Fibroblast of skin of left quadriceps (primary cell): Measurements from ENCODE around the gene SNTA1.
"Not testable (repeated sequence)": the region's sequence is repeated elsewhere in the genome, so short reads cannot be mapped to it uniquely, and the experiment has no call there.

Experiments
- DNase-seq, 2 experiments: peaks; one replicate each; pipeline ENCODE4 v3.0.0-alpha.2; 2013; ENCODE audit warnings: low read depth in 2 of 2

SNTA1 gene

DNA sequence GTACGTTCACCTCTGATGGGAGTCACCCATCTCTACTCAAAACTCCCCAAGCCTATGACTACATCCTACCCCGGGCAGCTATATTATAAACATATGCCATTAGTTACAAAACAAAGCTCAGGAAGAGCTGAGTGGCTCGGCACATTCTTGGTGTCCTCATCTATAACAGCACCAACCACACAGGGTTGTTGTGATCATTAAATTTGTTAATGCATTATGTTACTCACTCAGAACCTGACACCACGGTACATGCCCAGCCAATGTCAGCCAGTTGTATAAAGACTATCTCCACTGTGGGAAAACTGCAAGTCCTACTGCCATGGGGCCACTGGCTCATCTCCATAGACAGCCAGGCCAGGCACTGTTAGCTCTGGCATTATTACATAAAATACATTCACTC is 50.0 kb downstream of the SNTA1 start:
- DNase-seq: peak; percentile 33 to 34

DNA sequence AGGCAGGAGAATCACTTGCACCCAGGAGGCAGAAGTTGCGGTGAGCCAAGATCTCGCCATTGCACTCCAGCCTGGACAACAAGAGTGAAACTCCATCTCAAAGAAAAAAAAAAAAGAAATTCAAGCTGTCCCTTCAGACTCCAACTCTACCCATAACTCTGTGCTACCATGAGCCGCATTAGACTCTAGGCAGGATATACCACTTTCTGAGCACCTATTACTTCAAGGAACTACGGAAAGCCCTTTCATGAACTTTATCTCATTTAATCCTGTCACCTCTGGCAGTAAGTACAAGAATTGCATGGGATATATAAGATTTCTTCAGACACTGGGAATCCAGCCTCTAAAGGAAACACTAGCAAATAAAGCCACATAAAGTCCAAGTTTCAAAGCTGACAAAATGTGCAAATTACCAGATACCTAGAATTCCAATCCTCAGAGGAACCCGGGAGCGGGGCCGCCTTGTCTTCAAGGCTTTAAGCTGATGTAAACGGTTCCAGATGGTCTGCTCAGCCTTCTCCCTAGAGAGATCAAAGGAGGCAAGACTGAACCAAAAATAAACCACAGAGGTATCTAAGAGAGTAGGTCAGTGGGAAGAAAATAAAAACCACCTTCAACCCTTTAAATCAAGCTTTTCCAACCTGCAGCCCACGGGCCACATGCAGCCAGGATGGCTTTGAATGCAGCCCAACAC is 51.7 kb downstream of the SNTA1 start:
- DNase-seq: peak; percentile 95 to 96

DNA sequence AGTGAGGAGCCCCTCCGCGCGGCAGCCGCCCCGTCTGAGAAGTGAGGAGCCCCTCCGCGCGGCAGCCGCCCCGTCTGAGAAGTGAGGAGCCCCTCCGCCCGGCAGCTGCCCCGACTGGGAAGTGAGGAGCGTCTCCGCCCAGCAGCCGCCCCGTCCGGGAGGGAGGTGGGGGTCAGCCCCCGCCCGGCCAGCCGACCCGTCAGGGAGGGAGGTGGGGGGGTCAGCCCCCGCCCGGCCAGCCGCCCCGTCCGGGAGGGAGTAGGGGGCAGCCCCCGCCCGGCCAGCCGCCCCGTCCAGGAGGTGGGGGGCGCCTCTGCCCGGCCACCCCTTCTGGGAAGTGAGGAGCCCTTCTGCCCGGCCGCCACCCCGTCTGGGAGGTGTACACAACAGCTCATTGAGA is 54.2 kb downstream of the SNTA1 start:
- DNase-seq: not testable (repeated sequence)

DNA sequence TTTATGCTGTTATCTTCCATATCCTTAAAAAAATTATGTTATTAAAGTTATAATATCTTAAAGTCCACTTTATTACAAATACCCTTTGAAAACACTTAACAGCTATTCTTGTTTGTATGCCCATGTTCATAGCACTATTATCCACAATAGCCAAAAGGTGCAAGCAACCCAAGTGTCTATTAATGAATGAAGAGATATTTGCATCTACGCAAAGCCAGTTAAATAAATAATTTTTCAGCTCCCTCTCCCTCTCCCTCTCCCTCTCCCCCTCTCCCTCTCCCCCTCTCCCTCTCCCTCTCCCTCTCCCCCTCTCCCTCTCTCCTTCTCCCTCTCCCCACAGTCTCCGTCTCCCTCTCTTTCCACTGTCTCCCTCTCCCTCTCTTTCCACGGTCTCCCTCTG is 55.3 kb downstream of the SNTA1 start:
- DNase-seq: no peak

DNA sequence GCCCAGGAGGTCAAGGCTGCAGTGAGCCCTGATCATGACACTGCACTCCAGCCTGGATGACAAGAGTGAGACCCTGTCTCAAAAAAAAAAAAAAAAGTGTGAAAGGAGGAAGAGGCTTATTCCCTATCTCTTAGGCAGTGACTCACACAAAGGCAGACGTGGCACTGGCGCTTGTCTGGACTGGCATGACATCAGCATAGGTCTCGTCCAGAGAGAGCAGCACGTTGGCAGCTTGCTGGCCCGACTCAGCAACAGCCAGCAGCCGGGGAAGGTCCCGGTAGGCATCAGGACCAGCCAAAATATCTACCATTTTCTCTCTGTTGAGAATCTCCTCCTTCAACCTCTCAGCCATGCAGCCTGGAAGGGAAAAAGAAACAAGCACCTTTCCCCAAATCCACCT is 56.4 kb downstream of the SNTA1 start:
- DNase-seq: no peak

DNA sequence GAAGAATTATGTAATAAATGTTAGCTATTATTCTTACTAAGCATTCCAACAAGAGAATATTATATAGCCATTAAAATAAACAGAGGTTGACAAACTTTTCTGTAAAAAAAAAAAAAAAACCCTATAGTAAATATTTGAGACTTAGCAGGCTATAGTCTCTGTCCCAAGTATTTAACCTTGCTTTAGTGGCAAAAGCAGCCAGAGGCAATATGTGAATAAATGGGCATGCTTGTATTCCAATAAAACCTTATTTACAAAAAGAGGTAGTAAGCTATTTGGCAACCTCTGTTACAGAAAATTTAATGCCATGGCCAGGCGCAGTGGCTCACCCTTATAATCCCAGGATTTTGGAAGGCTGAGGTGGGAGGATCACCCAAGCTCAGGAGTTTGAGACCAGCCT is 56.9 kb downstream of the SNTA1 start:
- no peak for DNase-seq

DNA sequence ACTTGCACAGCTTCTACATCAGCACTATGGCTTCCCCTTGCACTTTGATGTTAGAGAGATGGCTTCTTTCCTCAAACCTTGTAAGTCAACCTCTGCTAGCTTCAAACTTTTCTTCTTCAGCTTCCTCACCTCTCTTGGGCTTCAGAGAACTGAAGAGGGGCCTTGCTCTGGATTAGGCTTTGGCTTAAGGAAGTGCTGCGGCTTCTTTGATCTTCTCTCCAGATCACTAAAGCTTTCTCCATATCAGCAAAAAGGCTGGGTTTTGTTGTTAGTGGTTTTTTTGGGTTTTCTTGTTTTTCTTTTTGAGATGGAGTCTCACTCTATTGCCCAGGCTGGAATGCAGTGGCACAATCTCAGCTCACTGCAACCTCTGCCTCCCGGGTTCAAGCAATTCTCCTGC is 66.2 kb downstream of the SNTA1 start:
- DNase-seq: no peak

DNA sequence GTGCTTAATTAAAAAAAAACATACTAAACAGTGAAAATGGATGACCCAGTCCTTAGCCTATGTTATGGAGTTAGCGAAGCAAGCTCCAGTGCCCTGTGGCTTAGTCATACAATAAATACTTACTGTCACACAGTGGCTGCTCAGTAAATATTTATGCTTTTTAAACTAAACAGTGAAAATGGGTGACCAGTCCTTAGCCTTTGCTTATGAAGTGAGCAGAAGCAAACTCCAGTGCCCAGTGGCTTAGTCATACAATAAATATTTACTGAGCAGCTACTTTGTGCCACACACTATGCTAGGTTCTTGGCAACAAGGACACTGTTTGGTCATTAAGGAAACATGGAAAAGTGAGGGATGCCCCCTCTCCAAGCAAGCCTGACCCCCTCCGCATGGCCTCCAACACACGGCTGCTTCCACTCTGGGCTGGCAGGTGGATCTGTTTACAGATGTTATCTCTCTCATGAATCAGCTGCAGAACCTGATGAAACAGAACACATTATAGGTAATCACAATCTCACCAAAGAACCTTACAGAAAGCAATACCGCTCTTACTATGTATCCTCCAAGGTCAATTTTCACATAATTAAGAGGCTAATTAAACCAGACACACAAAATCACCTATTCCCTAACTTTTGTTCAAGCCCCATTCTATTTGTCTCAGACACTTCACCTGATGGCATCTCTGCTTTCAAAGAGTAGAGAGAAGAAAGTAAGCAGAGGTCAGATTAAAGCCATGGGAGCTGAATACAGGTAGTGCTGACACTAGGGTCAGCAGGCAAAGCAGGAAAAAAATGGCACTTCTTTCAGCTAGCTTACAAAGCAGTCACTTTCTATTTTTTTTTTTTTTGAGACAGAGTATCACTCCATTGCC is 69.6 kb downstream of the SNTA1 start:
- DNase-seq: no peak

DNA sequence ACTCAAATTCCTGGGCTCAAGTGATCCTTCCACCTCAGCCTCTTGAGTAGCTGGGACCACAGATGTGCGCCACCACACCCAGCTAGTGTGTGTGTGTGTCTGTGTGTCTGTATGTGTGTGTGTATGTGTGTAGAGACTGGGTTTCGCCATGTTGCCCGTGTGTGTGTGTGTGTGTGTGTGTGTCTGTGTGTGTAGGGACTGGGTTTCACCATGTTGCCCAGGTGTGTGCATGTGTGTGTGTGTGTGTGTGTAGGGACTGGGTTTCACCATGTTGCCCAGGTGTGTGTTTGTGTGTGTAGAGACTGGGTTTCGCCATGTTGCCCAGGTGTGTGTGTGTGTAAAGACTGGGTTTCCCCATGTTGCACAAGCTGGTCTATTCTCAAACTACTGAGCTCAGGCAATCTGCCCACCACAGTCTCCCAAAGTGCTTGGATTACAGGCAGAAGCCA is 70.5 kb downstream of the SNTA1 start:
- DNase-seq: no peak

DNA sequence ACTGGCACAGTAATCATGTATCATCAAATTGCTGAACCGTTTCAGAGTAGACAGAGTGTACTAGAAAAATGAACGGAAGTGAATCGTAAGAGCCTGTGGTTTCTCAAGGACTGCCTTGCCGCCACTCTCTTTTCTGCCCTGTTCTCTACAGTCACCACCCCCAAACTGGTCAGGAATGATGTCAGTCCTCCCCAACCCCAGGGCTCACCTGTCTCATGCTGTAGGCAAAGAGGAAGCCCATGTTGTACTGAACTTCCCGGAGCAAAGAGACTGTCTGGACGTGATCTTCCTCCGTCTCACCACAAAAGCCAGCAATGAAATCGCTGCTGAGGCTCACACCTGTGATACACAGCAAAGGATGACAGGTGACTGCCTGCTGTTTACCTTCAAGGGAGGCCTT is 73.3 kb downstream of the SNTA1 start:
- DNase-seq: no peak

DNA sequence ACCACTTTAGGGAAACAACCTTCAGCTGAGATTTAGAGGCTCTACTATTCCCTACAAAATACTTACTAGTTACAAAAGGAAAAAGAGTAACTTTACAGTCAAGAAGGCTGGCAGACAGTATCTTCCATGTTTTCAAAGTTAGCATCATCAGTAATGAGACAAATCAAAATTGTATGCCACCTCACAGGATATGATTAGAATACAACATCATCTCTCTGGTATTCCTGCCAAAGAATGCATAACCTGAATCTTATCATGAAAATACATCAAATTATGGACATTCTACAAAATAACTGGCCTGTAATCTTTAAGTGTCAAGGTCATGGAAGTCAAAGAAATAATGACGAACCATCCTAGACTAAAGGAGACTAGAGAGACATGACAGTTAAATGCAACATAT is 80.7 kb downstream of the SNTA1 start:
- no peak for DNase-seq

DNA sequence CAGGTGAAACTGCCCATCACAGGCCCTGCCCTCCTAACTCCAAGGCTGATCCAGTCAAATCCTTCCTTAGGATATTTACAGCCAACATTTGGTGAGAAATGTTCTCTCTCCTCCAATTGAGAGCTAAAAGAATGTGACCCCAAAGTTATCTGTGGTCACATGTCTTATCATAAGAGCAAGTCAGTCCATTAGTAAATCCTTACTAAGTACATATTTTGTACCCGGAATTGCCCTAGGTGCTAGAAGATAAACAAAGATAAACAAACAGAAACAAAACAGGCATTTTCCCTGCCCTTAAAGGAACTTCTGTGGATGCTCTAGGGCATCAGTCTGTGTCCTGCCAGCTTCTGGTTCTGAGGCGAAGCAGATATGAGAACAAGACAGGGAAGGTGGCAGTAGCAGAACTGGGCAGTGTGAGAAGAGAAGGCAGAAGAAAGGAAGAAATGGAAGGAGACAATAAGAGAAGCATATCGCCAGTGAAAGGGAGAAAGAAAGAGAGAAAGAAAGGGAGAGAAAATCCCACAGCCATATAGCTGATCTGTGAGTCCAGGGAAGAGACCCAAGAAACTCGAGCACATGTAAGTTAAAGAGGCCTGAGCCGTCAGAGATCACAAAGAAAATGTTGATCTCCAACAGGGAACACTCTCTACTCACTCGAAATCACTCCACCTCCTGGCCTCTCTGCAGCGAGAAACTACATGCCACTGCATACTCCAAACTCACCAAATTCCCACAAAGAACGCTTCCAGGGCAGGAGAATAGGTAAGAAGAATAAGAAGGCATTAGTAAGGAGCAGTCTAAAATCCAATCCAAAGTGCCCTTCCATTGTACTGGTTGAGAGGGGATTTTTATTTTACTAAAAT is 83.9 kb downstream of the SNTA1 start:
- DNase-seq: no peak
